Naive thymus-derived CD4-positive, alpha-beta T cell (primary cell): ENCODE measurements around the gene AIP. TPM values are rescaled to one million over a fixed set of nuclear protein-coding genes. Genes with fewer than 3 reads are reported as not detected.

Source experiments
- ATAC-seq: fragments of 150-1000 bp; cut with Tn5 transposase; 2 replicates; pipeline ENCODE4 v1.10.0; 2021; ENCODE audit warnings: mild to moderate bottlenecking, moderate library complexity
- CTCF ChIA-PET: fragments of 350-600 bp; sonication (Branson Sonifier 250); formaldehyde crosslinking; loops from one replicate; lab custom pipeline; 2021; ENCODE audit warnings: antibody characterized with exemption; lab: Charles Lee
- POLR2A ChIA-PET: fragments of 350-600 bp; sonication (Branson Sonifier 250); formaldehyde crosslinking; loops from one replicate; lab custom pipeline; 2021; ENCODE audit warnings: antibody characterized with exemption, inconsistent platforms; lab: Charles Lee
- DNase-seq, 9 donors: peaks; one replicate each; pipeline versions ENCODE4 v3.0.0 to v3.0.0-alpha.2; 2020 to 2022; ENCODE audit warnings: mixed read lengths in 1 of 9
- H3K27ac ChIP-seq: one replicate; pipeline ENCODE4 v1.7.0; 2013; ENCODE audit warnings: mild to moderate bottlenecking, low read depth, low read length, moderate library complexity
- H3K27me3 ChIP-seq, 2 donors: one replicate each; pipeline ENCODE4 v1.7.0; 2013; ENCODE audit warnings: low read length in 2 of 2, mild to moderate bottlenecking in 2 of 2, moderate library complexity in 2 of 2; ENCODE audit not compliant: control insufficient read depth in 2 of 2, insufficient read depth in 2 of 2
- H3K36me3 ChIP-seq, 3 experiments: 1 replicate in 2 of 3; 2 replicates in 1 of 3; pipeline ENCODE4 v1.7.0; 2013; ENCODE audit warnings: low read length in 3 of 3, mild to moderate bottlenecking in 3 of 3, moderate library complexity in 1 of 3; ENCODE audit not compliant: insufficient read depth in 3 of 3, control insufficient read depth in 2 of 3
- H3K4me1 ChIP-seq, 2 donors: one replicate each; pipeline ENCODE4 v1.7.0; 2013; ENCODE audit warnings: low read length in 2 of 2, mild to moderate bottlenecking in 2 of 2, moderate library complexity in 1 of 2; ENCODE audit not compliant: control insufficient read depth in 2 of 2, insufficient read depth in 2 of 2
- H3K4me3 ChIP-seq: 2 replicates; pipeline ENCODE4 v1.7.0; 2013; ENCODE audit warnings: mild to moderate bottlenecking, low read length
- H3K9me3 ChIP-seq, 3 experiments: 1 replicate in 2 of 3; 2 replicates in 1 of 3; pipeline ENCODE4 v1.7.0; 2013; ENCODE audit warnings: low read length in 3 of 3; ENCODE audit not compliant: control insufficient read depth in 2 of 3
- H3K27ac Mint-ChIP-seq, 9 donors: one replicate each; pipeline ENCODE4 v1.8.0; 2020 to 2022; ENCODE audit warnings: mixed read lengths in 9 of 9, mild to moderate bottlenecking in 8 of 9, moderate library complexity in 5 of 9, inconsistent platforms in 2 of 9
- H3K27me3 Mint-ChIP-seq, 5 donors: one replicate each; pipeline ENCODE4 v1.8.0; 2021 to 2022; ENCODE audit warnings: mixed read lengths in 5 of 5, mild to moderate bottlenecking in 1 of 5
- H3K36me3 Mint-ChIP-seq, 5 donors: one replicate each; pipeline ENCODE4 v1.8.0; 2020 to 2022; ENCODE audit warnings: mixed read lengths in 5 of 5, mild to moderate bottlenecking in 3 of 5, inconsistent platforms in 1 of 5
- H3K4me1 Mint-ChIP-seq, 7 donors: one replicate each; pipeline ENCODE4 v1.8.0; 2020 to 2022; ENCODE audit warnings: mixed read lengths in 7 of 7, mild to moderate bottlenecking in 3 of 7, inconsistent platforms in 1 of 7
- H3K4me3 Mint-ChIP-seq, 10 donors: one replicate each; pipeline ENCODE4 v1.8.0; 2020 to 2022; ENCODE audit warnings: mild to moderate bottlenecking in 10 of 10, mixed read lengths in 10 of 10, moderate library complexity in 6 of 10, inconsistent platforms in 2 of 10
- H3K9me3 Mint-ChIP-seq, 11 donors: one replicate each; pipeline ENCODE4 v1.8.0; 2020 to 2022; ENCODE audit warnings: mixed read lengths in 11 of 11, mild to moderate bottlenecking in 4 of 11, inconsistent platforms in 1 of 11, moderate library complexity in 1 of 11
- intact Hi-C, 2 donors: fragments of 100-400 bp; cut with micrococcal nuclease; formaldehyde crosslinking; loops; one replicate each; pipeline ENCODE4 v1.15.1; 2023
- polyA plus RNA-seq, 2 donors: library from polyadenylated mRNA; unstranded; fragments of 300-500 nt; fragmentation: Illumina TruSeq; gene quantifications; one replicate each; pipeline ENCODE4 v1.2.3, GENCODE V29; 2021
- total RNA-seq, 6 experiments: library from RNA in 5 of 6; stranded (reverse) in 5 of 6; gene quantifications; 1 replicate in 5 of 6; 2 replicates in 1 of 6; pipeline ENCODE4 v1.2.3 and lab custom pipeline; 2021 to 2026

AIP gene
- total and polyA plus RNA-seq, 7 experiments from 2014 or later = 107 to 205 (median 137) TPM

GRCh38 chr11:67439321-67440228, 43.3 kb upstream of the AIP start:
- H3K4me3 ChIP-seq = peak overlapping the region; percentile 100
- peak overlapping the region; percentile 85 to 99 (median 97) for H3K4me3 Mint-ChIP-seq

GRCh38 chr11:67440229-67441097, 42.4 kb upstream of the AIP start:
- intact Hi-C loops = no loop called here
- no peaks in the 10 kb centered on the region for H3K27me3 ChIP-seq
- Mint-ChIP-seq H3K27ac (peak overlapping the region; percentile 90 to 97 (median 93)), H3K4me1 (peaks cover 45 to 77% (median 60%) of the 10 kb centered on the region in 7 donors), H3K9me3 (peaks cover 0 to 1% (median 0%) of the 10 kb centered on the region in 11 donors), H3K27me3 (no peaks in the 10 kb centered on the region), H3K4me3 (peak overlapping the region; percentile 85 to 99 (median 97)), H3K36me3 (peaks cover 0 to 39% (median 0%) of the 10 kb centered on the region in 5 donors)
- CTCF ChIA-PET = interaction anchor here (5.9 kb wide), 1 partner anchor 38 kb away, joined by 37 read pairs; the partner anchor contains the start of genes PPP1CA and TBC1D10C
- POLR2A ChIA-PET = interaction anchor here (1.1 to 31.8 kb wide), 12 partner anchors 10 to 95 kb away, joined by 3 to 1530 read pairs (median 36); partner anchors contain the start of genes AIP, CABP4, CARNS1 and GPR152
- H3K4me3 ChIP-seq = peak overlapping the region; percentile 100
- ATAC-seq (no peak), DNase-seq (peak in 1 of 9 donors; percentile 28)
- H3K36me3 ChIP-seq = peaks cover 0 to 14% (median under 1%) of the 10 kb centered on the region in 3 experiments
- no peaks in the 10 kb centered on the region for H3K9me3 ChIP-seq
- H3K27ac ChIP-seq = peak overlapping the region; percentile 85
- H3K4me1 ChIP-seq = peaks cover 38 to 64% of the 10 kb centered on the region in 2 donors

More at GRCh38 chr11:67439321-67440228, 43.3 kb upstream of the AIP start:
- ChIA-PET POLR2A (interaction anchor here (0.6 to 31.8 kb wide), 14 partner anchors 9 to 172 kb away, joined by 3 to 1530 read pairs (median 37); partner anchors contain the start of genes AIP, CABP4, CARNS1 and CDK2AP2), CTCF (interaction anchor here (0.8 to 5.9 kb wide), 8 partner anchors 12 to 37 kb away, joined by 3 to 37 read pairs (median 4); partner anchors contain the start of genes PPP1CA, TBC1D10C and TMEM134)
- peak overlapping the region; percentile 85 for H3K27ac ChIP-seq
- no peaks in the 10 kb centered on the region for H3K27me3 Mint-ChIP-seq
- peaks cover 0 to 1% (median 0%) of the 10 kb centered on the region in 11 donors for H3K9me3 Mint-ChIP-seq
- no peaks in the 10 kb centered on the region for H3K9me3 ChIP-seq
- no peak for ATAC-seq
- peaks cover 40 to 74% (median 57%) of the 10 kb centered on the region in 7 donors for H3K4me1 Mint-ChIP-seq
- H3K27ac Mint-ChIP-seq = peak overlapping the region; percentile 90 to 97 (median 95)
- H3K36me3 ChIP-seq = peaks cover 0 to 23% (median 8%) of the 10 kb centered on the region in 3 experiments
- peaks cover 38 to 64% of the 10 kb centered on the region in 2 donors for H3K4me1 ChIP-seq
- peaks cover 0 to 43% (median 0%) of the 10 kb centered on the region in 5 donors for H3K36me3 Mint-ChIP-seq
- H3K27me3 ChIP-seq = no peaks in the 10 kb centered on the region
- intact Hi-C loops = no loop called here
- DNase-seq = peak in 3 of 9 donors; percentile 36 to 57 (median 40)

- Mint-ChIP-seq H3K36me3 (peaks cover 0 to 39% (median 0%) of the 10 kb centered on the region in 5 donors), H3K4me1 (peaks cover 51 to 79% (median 64%) of the 10 kb centered on the region in 7 donors), H3K27ac (peak overlapping the region; percentile 75 to 97 (median 93)), H3K4me3 (peak overlapping the region in 9 of 10 donors; percentile 19 to 99 (median 56)), H3K27me3 (no peaks in the 10 kb centered on the region), H3K9me3 (peaks cover 0 to 1% (median 0%) of the 10 kb centered on the region in 11 donors)
- ChIA-PET POLR2A (interaction anchor here (0.8 to 31.8 kb wide), 12 partner anchors 11 to 95 kb away, joined by 3 to 1530 read pairs (median 29); partner anchors contain the start of genes AIP, CABP4, CARNS1 and GPR152), CTCF (interaction anchor here (5.9 kb wide), 1 partner anchor 39 kb away, joined by 37 read pairs; the partner anchor contains the start of genes PPP1CA and TBC1D10C)
- ATAC-seq = no peak
- DNase-seq = peak in 2 of 9 donors; percentile 24 to 25
- Histone ChIP-seq H3K9me3 (no peaks in the 10 kb centered on the region), H3K27ac (peak overlapping the region; percentile 85), H3K27me3 (no peaks in the 10 kb centered on the region), H3K36me3 (peaks cover 0 to 8% (median 0%) of the 10 kb centered on the region in 3 experiments), H3K4me1 (peaks cover 41 to 64% of the 10 kb centered on the region in 2 donors), H3K4me3 (no peak overlapping the region)
- intact Hi-C loops = no loop called here
Measured at GRCh38 chr11:67441098-67441563, 41.7 kb upstream of the AIP start.

- H3K4me1 Mint-ChIP-seq = peaks cover 53 to 79% (median 66%) of the 10 kb centered on the region in 7 donors
- H3K9me3 Mint-ChIP-seq = peaks cover 0 to 1% (median 0%) of the 10 kb centered on the region in 11 donors
- H3K4me3 Mint-ChIP-seq = peak overlapping the region; percentile 13 to 99 (median 61)
- H3K27me3 Mint-ChIP-seq = no peaks in the 10 kb centered on the region
- H3K36me3 ChIP-seq = peaks cover 0 to 7% (median 0%) of the 10 kb centered on the region in 3 experiments
- CTCF ChIA-PET = interaction anchor here (5.9 kb wide), 1 partner anchor 40 kb away, joined by 37 read pairs; the partner anchor contains the start of genes PPP1CA and TBC1D10C
- H3K9me3 ChIP-seq = no peaks in the 10 kb centered on the region
- H3K27ac Mint-ChIP-seq = peak overlapping the region; percentile 84 to 95 (median 90)
- peak overlapping the region; percentile 85 for H3K27ac ChIP-seq
- peaks cover 44 to 68% of the 10 kb centered on the region in 2 donors for H3K4me1 ChIP-seq
- H3K4me3 ChIP-seq = no peak overlapping the region
- intact Hi-C loops = loop anchor here in 1 of 2 donors (1.0 kb wide), 2 partner anchors 14 to 27 kb away; partner anchors contain the start of genes RPS6KB2 and TMEM134
- ATAC-seq (no peak), DNase-seq (peak in 6 of 9 donors; percentile 43 to 61 (median 52))
- H3K27me3 ChIP-seq = no peaks in the 10 kb centered on the region
- POLR2A ChIA-PET = interaction anchor here (0.8 to 31.8 kb wide), 9 partner anchors 10 to 96 kb away, joined by 3 to 1530 read pairs (median 66); partner anchors contain the start of genes AIP, CABP4, CARNS1 and GPR152
- peaks cover 0 to 33% (median 0%) of the 10 kb centered on the region in 5 donors for H3K36me3 Mint-ChIP-seq
Measured at GRCh38 chr11:67441731-67442351, 41.0 kb upstream of the AIP start.
